ENCODE measurements around the gene RAF1. TPM values are rescaled to one million over a fixed set of nuclear protein-coding genes. Genes with fewer than 3 reads are reported as not detected.

RAF1 gene
- total RNA-seq, 2 donors from 2014 or later: 140 to 178 TPM

DNA sequence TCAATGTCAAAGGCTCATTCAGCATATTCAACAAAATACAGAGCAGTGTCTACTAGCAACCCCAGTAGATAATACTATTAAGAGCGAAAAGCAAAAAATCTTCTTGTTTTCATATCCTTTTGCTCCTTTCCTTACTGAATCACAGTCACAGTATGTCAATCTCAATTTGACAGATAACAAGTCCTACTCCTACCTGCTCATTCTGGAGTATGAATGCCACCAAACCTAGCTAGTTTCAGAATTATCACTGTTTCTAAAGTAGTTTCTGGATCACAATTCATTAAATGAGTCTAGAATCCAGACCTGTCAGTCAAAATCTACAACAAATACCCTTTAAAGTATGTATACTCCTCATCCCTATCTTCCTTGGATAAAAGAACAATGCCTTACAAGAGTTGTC, 55.5 kb downstream of the RAF1 start:
- TF ChIP-seq, protein P1, sequence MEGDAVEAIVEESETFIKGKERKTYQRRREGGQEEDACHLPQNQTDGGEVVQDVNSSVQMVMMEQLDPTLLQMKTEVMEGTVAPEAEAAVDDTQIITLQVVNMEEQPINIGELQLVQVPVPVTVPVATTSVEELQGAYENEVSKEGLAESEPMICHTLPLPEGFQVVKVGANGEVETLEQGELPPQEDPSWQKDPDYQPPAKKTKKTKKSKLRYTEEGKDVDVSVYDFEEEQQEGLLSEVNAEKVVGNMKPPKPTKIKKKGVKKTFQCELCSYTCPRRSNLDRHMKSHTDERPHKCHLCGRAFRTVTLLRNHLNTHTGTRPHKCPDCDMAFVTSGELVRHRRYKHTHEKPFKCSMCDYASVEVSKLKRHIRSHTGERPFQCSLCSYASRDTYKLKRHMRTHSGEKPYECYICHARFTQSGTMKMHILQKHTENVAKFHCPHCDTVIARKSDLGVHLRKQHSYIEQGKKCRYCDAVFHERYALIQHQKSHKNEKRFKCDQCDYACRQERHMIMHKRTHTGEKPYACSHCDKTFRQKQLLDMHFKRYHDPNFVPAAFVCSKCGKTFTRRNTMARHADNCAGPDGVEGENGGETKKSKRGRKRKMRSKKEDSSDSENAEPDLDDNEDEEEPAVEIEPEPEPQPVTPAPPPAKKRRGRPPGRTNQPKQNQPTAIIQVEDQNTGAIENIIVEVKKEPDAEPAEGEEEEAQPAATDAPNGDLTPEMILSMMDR (IDR thresholded peaks at IDR 0.05): no peak
- Histone ChIP-seq H3K27ac (no peak overlapping the region), H3K9me3 (no peaks in the 10 kb centered on the region), H3K27me3 (no peaks in the 10 kb centered on the region), H3K4me3 (no peak overlapping the region), H3K36me3 (peaks cover 57% of the 10 kb centered on the region), H3K4me1 (no peaks in the 10 kb centered on the region)
- no peak for DNase-seq (ENCODE audit: low spot score)

DNA sequence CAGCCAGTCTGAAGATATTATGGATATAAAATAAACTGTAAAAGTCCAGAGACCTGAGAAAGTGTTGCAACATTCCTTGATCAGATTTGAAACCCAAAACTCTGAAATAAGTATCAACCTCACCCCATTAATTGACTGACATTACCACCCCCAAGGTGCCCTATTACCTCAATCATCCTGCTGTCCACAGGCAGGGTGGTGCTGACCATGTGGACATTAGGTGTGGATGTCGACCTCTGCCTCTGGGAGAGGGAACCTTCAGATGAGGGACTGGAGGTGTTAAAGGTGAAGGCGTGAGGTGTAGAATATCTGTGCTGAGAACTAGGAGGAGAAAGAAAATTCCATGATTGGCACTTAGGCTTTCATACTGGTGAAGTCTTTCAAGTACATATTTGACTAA, 59.9 kb downstream of the RAF1 start:
- no peaks in the 10 kb centered on the region for H3K4me1 ChIP-seq
- no peak for DNase-seq (ENCODE audit: low spot score)
- no peak overlapping the region for H3K4me3 ChIP-seq
- TF ChIP-seq, protein P1 (IDR thresholded peaks at IDR 0.05): no peak
- H3K9me3 ChIP-seq: no peaks in the 10 kb centered on the region
- H3K27me3 ChIP-seq: no peaks in the 10 kb centered on the region
- no peak overlapping the region for H3K27ac ChIP-seq
- peaks cover 98% of the 10 kb centered on the region for H3K36me3 ChIP-seq

DNA sequence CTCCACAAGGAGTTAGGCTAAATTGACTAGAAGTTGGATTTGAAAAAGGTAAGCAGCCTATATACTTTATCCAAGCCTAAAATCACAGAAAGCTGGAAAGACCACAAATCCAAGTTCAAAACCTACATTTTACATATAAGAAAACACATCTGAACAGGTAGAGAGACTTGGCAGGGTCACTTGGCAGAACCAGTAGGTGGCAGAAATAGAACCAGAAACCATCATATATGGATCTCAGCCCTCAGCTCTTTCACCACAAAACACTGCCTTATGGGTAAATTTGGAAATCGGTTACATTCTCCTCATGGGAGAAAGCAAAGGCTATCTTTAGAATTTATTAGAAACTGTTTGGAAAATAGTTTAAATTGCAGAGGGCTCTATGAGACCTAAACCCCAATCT, 62.8 kb downstream of the RAF1 start:
- DNase-seq (ENCODE audit: low spot score): no peak
- Histone ChIP-seq H3K27ac (no peak overlapping the region), H3K36me3 (peaks cover 93% of the 10 kb centered on the region), H3K4me3 (no peak overlapping the region), H3K27me3 (no peaks in the 10 kb centered on the region), H3K9me3 (no peaks in the 10 kb centered on the region), H3K4me1 (peaks cover 0 to 15% of the 10 kb centered on the region in 2 donors)
- TF ChIP-seq, protein P1 (IDR thresholded peaks at IDR 0.05): no peak

DNA sequence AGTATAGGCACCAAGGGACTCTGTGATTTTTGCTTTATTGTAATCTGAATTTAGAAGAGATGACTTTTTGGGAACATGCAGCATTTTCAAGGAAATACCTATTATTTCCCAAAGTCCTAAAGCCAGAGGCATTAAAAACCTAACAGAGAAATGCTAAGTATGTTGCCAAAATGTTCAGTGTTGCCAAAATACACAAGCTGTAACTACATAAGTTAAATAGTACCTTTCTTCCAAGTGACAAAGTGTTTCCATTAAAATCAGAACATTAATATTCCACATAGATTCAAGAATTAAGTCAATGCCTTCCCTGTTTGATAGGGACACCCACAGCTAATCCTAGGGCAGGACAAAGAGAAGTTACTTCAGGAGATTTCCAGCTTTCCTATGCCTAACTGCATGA, 65.0 kb downstream of the RAF1 start:
- peaks cover 93% of the 10 kb centered on the region for H3K36me3 ChIP-seq
- H3K9me3 ChIP-seq: no peaks in the 10 kb centered on the region
- H3K4me1 ChIP-seq: peaks cover 0 to 15% of the 10 kb centered on the region in 2 donors
- TF ChIP-seq, protein P1 (IDR thresholded peaks at IDR 0.05): no peak
- H3K27ac ChIP-seq: no peak overlapping the region
- no peak overlapping the region for H3K4me3 ChIP-seq
- DNase-seq (ENCODE audit: low spot score): no peak
- no peaks in the 10 kb centered on the region for H3K27me3 ChIP-seq

DNA sequence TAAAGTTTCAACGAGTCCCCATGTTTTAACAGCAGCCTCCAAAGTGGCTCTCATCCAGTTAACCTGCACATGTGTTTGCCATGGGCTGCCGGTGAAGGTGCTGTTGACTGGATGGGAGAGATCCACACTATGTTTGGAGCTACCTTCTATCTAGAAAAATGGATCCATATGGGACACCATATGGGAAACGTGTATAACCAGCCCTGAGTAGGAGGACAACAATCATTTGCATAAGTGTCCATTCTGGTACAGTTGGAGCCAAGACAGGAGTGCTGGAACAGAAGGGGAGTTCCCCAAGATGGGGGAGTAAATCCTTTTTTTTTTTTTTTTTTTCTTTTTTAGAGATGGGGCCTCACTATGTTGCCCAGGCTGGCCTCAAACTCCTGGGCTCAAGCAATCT, 70.4 kb downstream of the RAF1 start:
- H3K27me3 ChIP-seq: no peaks in the 10 kb centered on the region
- TF ChIP-seq, protein P1 (IDR thresholded peaks at IDR 0.05): no peak
- no peak overlapping the region for H3K4me3 ChIP-seq
- peaks cover 80% of the 10 kb centered on the region for H3K36me3 ChIP-seq
- peaks cover 0 to 25% of the 10 kb centered on the region in 2 donors for H3K4me1 ChIP-seq
- peak overlapping the region; percentile 46 to 82 for H3K27ac ChIP-seq
- no peaks in the 10 kb centered on the region for H3K9me3 ChIP-seq
- no peak for DNase-seq (ENCODE audit: low spot score)

DNA sequence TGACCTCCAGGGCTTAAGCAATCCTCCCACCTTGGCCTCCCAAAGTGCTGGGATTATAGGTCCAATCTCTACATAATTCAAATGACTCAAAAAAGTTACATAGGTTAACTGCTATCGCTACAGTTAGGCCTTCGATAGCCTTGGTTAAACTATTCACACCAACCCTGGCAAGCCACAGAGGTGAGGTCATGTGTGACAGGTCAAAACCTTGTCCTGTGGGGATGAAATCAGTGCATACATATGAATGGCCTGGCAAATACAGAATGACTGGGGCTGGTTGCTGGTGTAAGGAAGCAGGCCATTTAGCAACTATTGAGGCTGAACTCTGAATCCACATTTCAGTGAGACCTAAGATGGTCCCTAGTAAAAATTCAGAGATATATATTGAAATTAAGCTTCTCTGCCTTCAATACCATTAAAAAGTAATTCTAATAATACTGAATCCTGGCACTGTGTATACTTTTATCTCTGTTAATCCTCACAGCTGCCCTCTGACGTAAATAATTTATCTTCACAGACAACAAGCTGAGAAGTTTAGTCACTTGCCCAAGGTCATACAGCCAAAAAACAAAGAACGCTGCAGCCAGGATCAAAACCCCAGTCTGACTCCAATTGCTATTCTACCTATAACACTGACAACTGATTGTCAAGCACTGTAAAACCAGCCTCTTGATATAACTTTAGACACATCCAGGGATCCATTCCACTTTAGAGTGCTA, 71.8 kb downstream of the RAF1 start:
- Histone ChIP-seq H3K9me3 (no peaks in the 10 kb centered on the region), H3K27ac (peak overlapping the region; percentile 46 to 82), H3K4me1 (peaks cover 0 to 20% of the 10 kb centered on the region in 2 donors), H3K4me3 (no peak overlapping the region), H3K27me3 (no peaks in the 10 kb centered on the region), H3K36me3 (peaks cover 80% of the 10 kb centered on the region)
- TF ChIP-seq, protein P1 (IDR thresholded peaks at IDR 0.05): no peak
- DNase-seq (ENCODE audit: low spot score): no peak

Data from right atrium auricular region (tissue), 2 donors.